Liver (tissue), 9 donors: ENCODE results near the gene HES4. TPM values are rescaled to one million over a fixed set of nuclear protein-coding genes. Genes with fewer than 3 reads are reported as not detected.
"Not testable (repeated sequence)": the region's sequence is repeated elsewhere in the genome, so short reads cannot be mapped to it uniquely, and the experiment has no call there.

Source experiments
- DNase-seq: peaks from one replicate; pipeline ENCODE4 v3.0.0-alpha.2; 2017; ENCODE audit warnings: low spot score
- H3K27ac ChIP-seq, 2 donors: one replicate each; pipeline ENCODE4 v1.7.0; 2013; ENCODE audit warnings: inconsistent platforms in 2 of 2, low read length in 2 of 2, control low read depth in 1 of 2, low read depth in 1 of 2, mild to moderate bottlenecking in 1 of 2
- H3K27me3 ChIP-seq, 4 donors: one replicate each; pipeline versions ENCODE4 v1.6.1 to v1.7.0; 2013; ENCODE audit warnings: low read length in 3 of 4, inconsistent platforms in 1 of 4, mild to moderate bottlenecking in 1 of 4, moderate library complexity in 1 of 4; ENCODE audit not compliant: control insufficient read depth in 4 of 4, insufficient read depth in 4 of 4
- H3K36me3 ChIP-seq, 4 donors: one replicate each; pipeline versions ENCODE4 v1.6.1 to v1.7.0; 2013; ENCODE audit warnings: low read length in 3 of 4, mild to moderate bottlenecking in 3 of 4, low read depth in 1 of 4, moderate library complexity in 1 of 4; ENCODE audit not compliant: control insufficient read depth in 4 of 4, insufficient read depth in 3 of 4
- H3K4me1 ChIP-seq, 4 donors: one replicate each; pipeline versions ENCODE4 v1.6.1 to v1.7.0; 2013; ENCODE audit warnings: low read length in 3 of 4, mild to moderate bottlenecking in 3 of 4, moderate library complexity in 1 of 4; ENCODE audit not compliant: control insufficient read depth in 4 of 4, insufficient read depth in 4 of 4
- H3K4me3 ChIP-seq, 3 donors: one replicate each; pipeline versions ENCODE4 v1.6.1 to v1.7.0; 2013; ENCODE audit warnings: low read length in 3 of 3, control low read depth in 1 of 3, low read depth in 1 of 3, mild to moderate bottlenecking in 1 of 3
- H3K9ac ChIP-seq, 2 donors: one replicate each; pipeline ENCODE4 v1.7.0; 2013; ENCODE audit warnings: low read length in 2 of 2, mild to moderate bottlenecking in 2 of 2, moderate library complexity in 2 of 2, control low read depth in 1 of 2, low read depth in 1 of 2
- H3K9me3 ChIP-seq, 4 donors: one replicate each; pipeline versions ENCODE4 v1.6.1 to v1.7.0; 2013; ENCODE audit warnings: low read length in 3 of 4; ENCODE audit not compliant: control insufficient read depth in 4 of 4
- HNF4A ChIP-seq, 2 donors: conservative IDR thresholded peaks; 2 replicates each; pipeline ENCODE4 v1.6.1; 2016; ENCODE audit warnings: antibody characterized with exemption in 2 of 2, mild to moderate bottlenecking in 2 of 2
- HNF4G ChIP-seq: IDR thresholded peaks from 2 replicates; pipeline ENCODE4 v1.6.1; 2016; ENCODE audit warnings: antibody characterized with exemption
- JUND ChIP-seq, 2 donors: IDR thresholded peaks; 2 replicates each; pipeline ENCODE4 v1.6.1; 2016; ENCODE audit warnings: antibody characterized with exemption in 2 of 2
- RAD21 ChIP-seq, 2 donors: IDR thresholded peaks; 2 replicates each; pipeline ENCODE4 v1.6.1; 2016; ENCODE audit warnings: antibody characterized with exemption in 2 of 2, mild to moderate bottlenecking in 2 of 2
- TAF1 ChIP-seq: conservative IDR thresholded peaks from 2 replicates; pipeline ENCODE4 v1.6.1; 2016; ENCODE audit warnings: antibody characterized with exemption, mild to moderate bottlenecking
- WGBS: extraction: QIAGEN DNeasy Blood & Tissue Kit; methylation state at CpG from one replicate; pipeline ENCODE4 v1.1.7; 2013; 5-methylcytosine and 5-hydroxymethylcytosine counted together
- polyA plus RNA-seq, 2 donors: library from polyadenylated mRNA; stranded (reverse) in 1 of 2; unstranded in 1 of 2; fragments of 200-250 nt in 1 of 2; fragments of >200 nt in 1 of 2; fragmentation: Nextera tagmentation in 1 of 2; extraction: Ambion mirVana in 1 of 2; gene quantifications; one replicate each; pipeline versions ENCODE4 v1.2.1 to v1.2.3, GENCODE V29; 2013 to 2015
- total RNA-seq, 2 donors: library from RNA; depleted of rRNA; stranded (reverse); fragments of >200 nt; gene quantifications; one replicate each; pipeline ENCODE4 v1.2.3, GENCODE V29; 2014
- TF ChIP-seq, protein P1 (sequence below): IDR thresholded peaks from 2 replicates; pipeline ENCODE4 v1.6.1; 2016; ENCODE audit warnings: antibody characterized with exemption, mild to moderate bottlenecking
- TF ChIP-seq, protein P2 (sequence below): IDR thresholded peaks from 2 replicates; pipeline ENCODE4 v1.6.1; 2016; ENCODE audit warnings: antibody characterized with exemption
- TF ChIP-seq, protein P3 (sequence below): fragments of 150-350 bp; IDR thresholded peaks from 2 replicates; pipeline ENCODE4 v1.5.1; 2017; ENCODE audit warnings: improper control_type of control experiment, low read depth, low read length; ENCODE audit not compliant: missing input control
- TF ChIP-seq, protein P4 (sequence below): IDR thresholded peaks from 2 replicates; pipeline ENCODE4 v1.6.1; 2016; ENCODE audit warnings: antibody characterized with exemption
- donor health status: healthy.
- donor health status: healthy.
- donor health status: healthy.
- donor health status: healthy.
- donor health status: healthy.

The HES4 gene
- total and polyA plus RNA-seq, 4 donors = 0.93 to 1.9 (median 1.7) TPM

DNA sequence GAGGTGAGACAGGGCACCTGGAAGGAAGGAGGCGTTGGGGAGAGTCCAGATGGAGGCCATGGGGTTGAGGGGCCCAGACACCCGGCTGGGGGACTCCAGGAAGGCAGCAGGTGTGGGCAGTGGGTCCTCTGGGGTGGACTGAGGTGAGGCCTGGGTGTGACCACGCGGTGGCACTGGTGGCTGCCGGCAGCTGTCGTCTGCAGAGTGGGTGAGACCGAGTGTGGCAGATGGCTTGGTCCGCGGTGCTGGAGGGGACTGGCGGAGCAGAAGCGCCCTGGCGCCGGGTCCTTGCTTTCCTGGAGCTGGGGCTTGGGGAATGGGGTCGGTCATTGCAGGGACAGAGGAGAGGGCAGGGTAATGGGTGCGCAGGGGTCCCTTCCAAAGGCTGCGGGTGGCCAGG lies 32.5 kb upstream of the HES4 start:
- Histone ChIP-seq H3K27me3 (peaks cover 0 to 2% (median 0%) of the 10 kb centered on the region in 4 donors), H3K27ac (no peak overlapping the region), H3K4me3 (no peak overlapping the region), H3K9ac (no peak overlapping the region), H3K4me1 (peaks cover 4 to 14% (median 11%) of the 10 kb centered on the region in 4 donors), H3K36me3 (no peaks in the 10 kb centered on the region), H3K9me3 (no peaks in the 10 kb centered on the region)
- TF ChIP-seq, protein P1, sequence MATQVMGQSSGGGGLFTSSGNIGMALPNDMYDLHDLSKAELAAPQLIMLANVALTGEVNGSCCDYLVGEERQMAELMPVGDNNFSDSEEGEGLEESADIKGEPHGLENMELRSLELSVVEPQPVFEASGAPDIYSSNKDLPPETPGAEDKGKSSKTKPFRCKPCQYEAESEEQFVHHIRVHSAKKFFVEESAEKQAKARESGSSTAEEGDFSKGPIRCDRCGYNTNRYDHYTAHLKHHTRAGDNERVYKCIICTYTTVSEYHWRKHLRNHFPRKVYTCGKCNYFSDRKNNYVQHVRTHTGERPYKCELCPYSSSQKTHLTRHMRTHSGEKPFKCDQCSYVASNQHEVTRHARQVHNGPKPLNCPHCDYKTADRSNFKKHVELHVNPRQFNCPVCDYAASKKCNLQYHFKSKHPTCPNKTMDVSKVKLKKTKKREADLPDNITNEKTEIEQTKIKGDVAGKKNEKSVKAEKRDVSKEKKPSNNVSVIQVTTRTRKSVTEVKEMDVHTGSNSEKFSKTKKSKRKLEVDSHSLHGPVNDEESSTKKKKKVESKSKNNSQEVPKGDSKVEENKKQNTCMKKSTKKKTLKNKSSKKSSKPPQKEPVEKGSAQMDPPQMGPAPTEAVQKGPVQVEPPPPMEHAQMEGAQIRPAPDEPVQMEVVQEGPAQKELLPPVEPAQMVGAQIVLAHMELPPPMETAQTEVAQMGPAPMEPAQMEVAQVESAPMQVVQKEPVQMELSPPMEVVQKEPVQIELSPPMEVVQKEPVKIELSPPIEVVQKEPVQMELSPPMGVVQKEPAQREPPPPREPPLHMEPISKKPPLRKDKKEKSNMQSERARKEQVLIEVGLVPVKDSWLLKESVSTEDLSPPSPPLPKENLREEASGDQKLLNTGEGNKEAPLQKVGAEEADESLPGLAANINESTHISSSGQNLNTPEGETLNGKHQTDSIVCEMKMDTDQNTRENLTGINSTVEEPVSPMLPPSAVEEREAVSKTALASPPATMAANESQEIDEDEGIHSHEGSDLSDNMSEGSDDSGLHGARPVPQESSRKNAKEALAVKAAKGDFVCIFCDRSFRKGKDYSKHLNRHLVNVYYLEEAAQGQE = no peak
- no peak for TF ChIP-seq TAF1
- TF ChIP-seq, protein P2, sequence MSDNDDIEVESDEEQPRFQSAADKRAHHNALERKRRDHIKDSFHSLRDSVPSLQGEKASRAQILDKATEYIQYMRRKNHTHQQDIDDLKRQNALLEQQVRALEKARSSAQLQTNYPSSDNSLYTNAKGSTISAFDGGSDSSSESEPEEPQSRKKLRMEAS = no peak
- no peak for TF ChIP-seq HNF4A (conservative IDR thresholded peaks at IDR 0.05)
- no peak for TF ChIP-seq HNF4G
- TF ChIP-seq JUND (IDR thresholded peaks at IDR 0.05) = no peak
- peak in 1 of 2 donors; percentile 51 for TF ChIP-seq RAD21 (IDR thresholded peaks at IDR 0.05)
- TF ChIP-seq, protein P3, sequence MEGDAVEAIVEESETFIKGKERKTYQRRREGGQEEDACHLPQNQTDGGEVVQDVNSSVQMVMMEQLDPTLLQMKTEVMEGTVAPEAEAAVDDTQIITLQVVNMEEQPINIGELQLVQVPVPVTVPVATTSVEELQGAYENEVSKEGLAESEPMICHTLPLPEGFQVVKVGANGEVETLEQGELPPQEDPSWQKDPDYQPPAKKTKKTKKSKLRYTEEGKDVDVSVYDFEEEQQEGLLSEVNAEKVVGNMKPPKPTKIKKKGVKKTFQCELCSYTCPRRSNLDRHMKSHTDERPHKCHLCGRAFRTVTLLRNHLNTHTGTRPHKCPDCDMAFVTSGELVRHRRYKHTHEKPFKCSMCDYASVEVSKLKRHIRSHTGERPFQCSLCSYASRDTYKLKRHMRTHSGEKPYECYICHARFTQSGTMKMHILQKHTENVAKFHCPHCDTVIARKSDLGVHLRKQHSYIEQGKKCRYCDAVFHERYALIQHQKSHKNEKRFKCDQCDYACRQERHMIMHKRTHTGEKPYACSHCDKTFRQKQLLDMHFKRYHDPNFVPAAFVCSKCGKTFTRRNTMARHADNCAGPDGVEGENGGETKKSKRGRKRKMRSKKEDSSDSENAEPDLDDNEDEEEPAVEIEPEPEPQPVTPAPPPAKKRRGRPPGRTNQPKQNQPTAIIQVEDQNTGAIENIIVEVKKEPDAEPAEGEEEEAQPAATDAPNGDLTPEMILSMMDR = peak; percentile 21
- no peak for DNase-seq
- whole genome bisulfite sequencing = 53% methylated on average over 16 of the region's 16 CpGs

DNA sequence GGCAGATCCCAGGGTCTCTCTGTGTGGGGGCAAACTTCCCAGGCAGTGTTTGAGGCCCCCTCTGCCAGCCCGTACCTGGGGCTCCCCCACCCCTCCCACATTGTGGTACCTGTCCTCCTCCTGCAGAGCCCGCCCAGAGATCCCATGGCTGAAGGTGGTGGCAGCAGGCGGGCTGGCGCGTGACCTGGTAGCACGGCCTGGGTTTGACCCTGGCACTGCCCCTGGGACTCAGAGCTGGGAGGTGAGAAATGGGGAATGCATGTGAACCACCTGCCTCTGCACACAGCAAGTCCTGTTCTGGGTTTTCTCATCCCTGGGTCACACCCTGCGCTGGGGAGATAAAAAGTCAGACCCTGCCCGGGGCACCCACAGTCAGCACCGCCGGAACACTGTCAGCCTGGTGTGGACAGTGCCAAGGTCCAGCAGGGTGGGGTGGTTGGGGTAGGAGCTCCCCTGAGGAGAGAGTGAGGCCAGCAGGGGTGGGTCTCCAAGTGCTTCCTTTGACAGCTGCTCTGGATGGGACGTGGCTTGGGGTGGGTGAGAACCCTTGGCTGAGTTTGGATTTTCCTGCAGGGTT lies 31.9 kb upstream of the HES4 start:
- no peak for DNase-seq
- H3K27me3 ChIP-seq = peaks cover 0 to 2% (median 0%) of the 10 kb centered on the region in 4 donors
- 92% methylated on average over 11 of the region's 11 CpGs for WGBS
- no peak overlapping the region for H3K9ac ChIP-seq
- no peak overlapping the region for H3K4me3 ChIP-seq
- peaks cover 4 to 14% (median 11%) of the 10 kb centered on the region in 4 donors for H3K4me1 ChIP-seq
- no peaks in the 10 kb centered on the region for H3K36me3 ChIP-seq
- no peak overlapping the region for H3K27ac ChIP-seq
- TF ChIP-seq JUND (IDR thresholded peaks at IDR 0.05) (no peak), HNF4G (no peak)
- TF ChIP-seq, protein P4, sequence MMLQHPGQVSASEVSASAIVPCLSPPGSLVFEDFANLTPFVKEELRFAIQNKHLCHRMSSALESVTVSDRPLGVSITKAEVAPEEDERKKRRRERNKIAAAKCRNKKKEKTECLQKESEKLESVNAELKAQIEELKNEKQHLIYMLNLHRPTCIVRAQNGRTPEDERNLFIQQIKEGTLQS = no peak
- H3K9me3 ChIP-seq = no peaks in the 10 kb centered on the region

DNA sequence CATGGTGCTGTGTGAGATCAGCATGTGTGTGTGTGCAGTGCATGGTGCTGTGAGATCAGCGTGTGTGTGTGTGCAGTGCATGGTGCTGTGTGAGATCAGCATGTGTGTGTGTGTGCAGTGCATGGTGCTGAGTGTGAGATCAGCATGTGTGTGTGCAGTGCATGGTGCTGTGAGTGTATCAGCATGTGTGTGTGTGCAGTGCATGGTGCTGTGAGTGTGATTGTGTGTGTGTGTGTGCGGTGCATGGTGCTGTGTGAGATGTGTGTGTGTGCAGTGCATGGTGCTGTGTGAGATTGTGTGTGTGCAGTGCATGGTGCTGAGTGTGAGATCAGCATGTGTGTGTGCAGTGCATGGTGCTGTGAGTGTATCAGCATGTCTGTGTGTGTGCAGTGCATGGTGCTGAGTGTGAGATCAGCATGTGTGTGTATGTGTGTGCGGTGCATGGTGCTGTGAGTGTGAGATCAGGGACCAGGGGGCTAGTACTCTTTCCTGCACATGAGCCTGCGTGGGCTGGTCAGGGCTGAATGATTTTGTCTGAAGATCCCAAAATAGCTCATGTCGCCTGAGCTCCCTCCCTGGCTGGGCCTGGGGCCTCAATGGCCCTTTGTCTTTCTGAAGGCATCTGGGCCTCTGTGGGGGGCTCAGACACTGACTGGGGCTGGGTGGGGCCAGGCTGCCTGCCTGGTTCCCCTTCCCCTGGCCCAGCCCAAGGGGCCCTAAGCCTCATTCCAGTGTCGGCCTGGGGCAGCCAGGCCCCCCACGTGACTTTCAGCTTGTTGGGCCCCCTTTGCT lies 31.2 kb upstream of the HES4 start:
- H3K36me3 ChIP-seq, DNase-seq, H3K9me3 ChIP-seq, H3K27ac ChIP-seq, H3K27me3 ChIP-seq, H3K9ac ChIP-seq, H3K4me3 ChIP-seq: not testable (repeated sequence)
- peaks cover 4 to 14% (median 11%) of the 10 kb centered on the region in 4 donors for H3K4me1 ChIP-seq
- 91% methylated on average over 7 of the region's 7 CpGs for WGBS
